Hepatocyte (in vitro differentiated cells): Measurements from ENCODE around the gene PMFBP1. TPM values are rescaled to one million over a fixed set of nuclear protein-coding genes. Genes with fewer than 3 reads are reported as not detected.

ENCODE experiments used
- DNase-seq: peaks from one replicate; pipeline ENCODE4 v3.0.0-alpha.2; 2016; ENCODE audit warnings: low spot score
- H2AFZ ChIP-seq: fragments of 200-600 bp; sonication (generic); 2 replicates; pipeline ENCODE4 v1.6.0; 2016; ENCODE audit warnings: antibody characterized with exemption, mild to moderate bottlenecking
- H3K27ac ChIP-seq: fragments of 200-600 bp; sonication (generic); 2 replicates; pipeline ENCODE4 v1.5.1; 2016; ENCODE audit warnings: mild to moderate bottlenecking
- H3K27me3 ChIP-seq: fragments of 200-600 bp; sonication (generic); 2 replicates; pipeline ENCODE4 v1.6.1; 2016
- H3K36me3 ChIP-seq: fragments of 200-600 bp; sonication (generic); replicated peaks from 2 replicates; pipeline ENCODE4 v1.5.1; 2016; ENCODE audit warnings: low read depth; ENCODE audit not compliant: insufficient read depth
- H3K4me1 ChIP-seq: fragments of 200-600 bp; sonication (generic); 2 replicates; pipeline ENCODE4 v1.5.1; 2016; ENCODE audit warnings: mild to moderate bottlenecking, moderate library complexity; ENCODE audit not compliant: insufficient read depth
- H3K4me2 ChIP-seq: fragments of 200-600 bp; sonication (generic); 2 replicates; pipeline ENCODE4 v1.6.0; 2016
- H3K4me3 ChIP-seq: fragments of 200-600 bp; sonication (generic); 2 replicates; pipeline ENCODE4 v1.5.1; 2016; ENCODE audit warnings: mild to moderate bottlenecking
- H3K79me2 ChIP-seq: fragments of 200-600 bp; sonication (generic); 2 replicates; pipeline ENCODE4 v1.6.0; 2017; ENCODE audit warnings: mild to moderate bottlenecking
- H3K9me2 ChIP-seq: fragments of 200-600 bp; sonication (generic); replicated peaks from 2 replicates; pipeline ENCODE4 v1.6.0; 2017; ENCODE audit warnings: mild to moderate bottlenecking; ENCODE audit not compliant: insufficient read depth
- H3K9me3 ChIP-seq: fragments of 200-600 bp; sonication (generic); 2 replicates; pipeline ENCODE4 v1.5.1; 2016; ENCODE audit warnings: low read depth, mild to moderate bottlenecking
- H4K20me1 ChIP-seq: fragments of 200-600 bp; sonication (generic); 2 replicates; pipeline ENCODE4 v1.6.0; 2016; ENCODE audit warnings: mild to moderate bottlenecking; ENCODE audit not compliant: insufficient read depth, poor library complexity, severe bottlenecking
- EZH2 ChIP-seq: fragments of 200-600 bp; sonication (generic); IDR thresholded peaks from 2 replicates; pipeline ENCODE4 v1.6.1; 2016; ENCODE audit warnings: antibody characterized with exemption, mild to moderate bottlenecking, borderline replicate concordance
- EZH2phosphoT487 ChIP-seq: fragments of 200-600 bp; sonication (generic); IDR thresholded peaks from one replicate; pipeline ENCODE4 v1.6.1; 2018; ENCODE audit warnings: antibody characterized with exemption, mild to moderate bottlenecking, low read depth, moderate library complexity; ENCODE audit not compliant: unreplicated experiment, severe bottlenecking
- WGBS: methylation state at CpG from one replicate; pipeline ENCODE4 v1.1.6; 2016; ENCODE audit warnings: low lambda C conversion rate; ENCODE audit errors: missing lambda C conversion rate; 5-methylcytosine and 5-hydroxymethylcytosine counted together
- polyA plus RNA-seq: library from polyadenylated mRNA; unstranded; fragments of >200 nt; fragmentation: Nextera tagmentation; extraction: Ambion mirVana; gene quantifications from 2 replicates; pipeline ENCODE4 v1.2.1, GENCODE V29; 2016
- total RNA-seq: library from RNA; depleted of rRNA; stranded (reverse); fragments of >200 nt; gene quantifications from 2 replicates; pipeline ENCODE4 v1.2.3, GENCODE V29; 2014
- TF ChIP-seq, protein P1 (sequence below): fragments of 200-600 bp; sonication (generic); IDR thresholded peaks from 2 replicates; pipeline ENCODE4 v1.5.1; 2016; ENCODE audit warnings: antibody characterized with exemption, mild to moderate bottlenecking; ENCODE audit not compliant: poor library complexity

The PMFBP1 gene
- total and polyA plus RNA-seq, 2 experiments from 2014 or later: 1.4 to 3.4 TPM

DNA sequence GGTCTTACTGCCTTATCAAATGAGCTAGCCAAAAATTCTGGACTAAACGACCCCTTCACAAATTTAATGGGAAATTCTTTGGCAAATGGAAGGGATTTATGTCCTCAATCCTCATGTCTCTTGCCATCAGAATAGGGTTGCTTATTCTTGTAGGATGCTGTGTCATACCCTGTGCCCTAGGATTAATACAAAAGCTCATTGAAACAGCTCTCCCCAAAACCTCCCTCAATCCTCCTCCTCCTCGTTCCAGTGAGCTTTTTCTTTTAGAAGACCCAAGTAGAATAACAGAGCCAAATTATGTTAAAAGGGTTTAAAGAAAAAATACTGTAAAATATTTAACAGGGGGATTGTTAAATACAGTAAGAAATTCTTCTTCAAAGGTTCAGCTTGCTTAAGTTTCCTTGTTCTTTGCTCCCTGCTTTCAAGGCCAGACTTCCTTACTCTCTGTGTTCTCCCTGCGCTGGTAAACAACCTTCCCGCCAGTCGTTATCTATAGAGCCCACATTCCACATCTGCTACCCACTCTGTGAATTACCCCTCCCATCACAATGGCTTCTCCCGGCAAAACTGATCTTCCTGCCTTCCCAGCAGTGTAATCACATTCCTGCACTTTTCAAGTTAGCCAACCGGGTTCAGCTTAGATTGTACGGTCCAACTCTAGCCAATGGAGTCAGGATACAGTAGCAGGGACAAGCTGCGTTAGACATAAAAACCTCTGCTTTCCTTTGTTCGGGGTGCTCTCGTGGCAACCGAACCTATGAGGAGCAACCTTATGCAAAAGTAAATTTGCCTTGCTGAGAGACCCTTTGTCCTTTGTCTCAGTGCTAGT lies 99.2 kb downstream of the PMFBP1 start:
- Histone ChIP-seq H3K27ac (peak overlapping the region; percentile 77), H3K4me1 (peaks cover 16% of the 10 kb centered on the region)

More for the DNA sequence above, 99.2 kb downstream of the PMFBP1 start:
- Histone ChIP-seq H3K27me3 (no peaks in the 10 kb centered on the region), H3K9me2 (no peaks in the 10 kb centered on the region), H4K20me1 (no peaks in the 10 kb centered on the region), H3K4me2 (peak overlapping the region; percentile 51), H3K36me3 (no peaks in the 10 kb centered on the region), H3K9me3 (no peaks in the 10 kb centered on the region), H2AFZ (peak overlapping the region; percentile 12), H3K4me3 (no peak overlapping the region), H3K79me2 (no peaks in the 10 kb centered on the region)
- no peak for TF ChIP-seq EZH2
- TF ChIP-seq, protein P1, sequence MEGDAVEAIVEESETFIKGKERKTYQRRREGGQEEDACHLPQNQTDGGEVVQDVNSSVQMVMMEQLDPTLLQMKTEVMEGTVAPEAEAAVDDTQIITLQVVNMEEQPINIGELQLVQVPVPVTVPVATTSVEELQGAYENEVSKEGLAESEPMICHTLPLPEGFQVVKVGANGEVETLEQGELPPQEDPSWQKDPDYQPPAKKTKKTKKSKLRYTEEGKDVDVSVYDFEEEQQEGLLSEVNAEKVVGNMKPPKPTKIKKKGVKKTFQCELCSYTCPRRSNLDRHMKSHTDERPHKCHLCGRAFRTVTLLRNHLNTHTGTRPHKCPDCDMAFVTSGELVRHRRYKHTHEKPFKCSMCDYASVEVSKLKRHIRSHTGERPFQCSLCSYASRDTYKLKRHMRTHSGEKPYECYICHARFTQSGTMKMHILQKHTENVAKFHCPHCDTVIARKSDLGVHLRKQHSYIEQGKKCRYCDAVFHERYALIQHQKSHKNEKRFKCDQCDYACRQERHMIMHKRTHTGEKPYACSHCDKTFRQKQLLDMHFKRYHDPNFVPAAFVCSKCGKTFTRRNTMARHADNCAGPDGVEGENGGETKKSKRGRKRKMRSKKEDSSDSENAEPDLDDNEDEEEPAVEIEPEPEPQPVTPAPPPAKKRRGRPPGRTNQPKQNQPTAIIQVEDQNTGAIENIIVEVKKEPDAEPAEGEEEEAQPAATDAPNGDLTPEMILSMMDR: no peak
- TF ChIP-seq EZH2phosphoT487: no peak
- peak; percentile 74 for DNase-seq
- 16% methylated on average over 12 of the region's 12 CpGs for WGBS

Other genes starting within 250 kb of the PMFBP1 start
- 0.23 TPM in 1 of 2 replicates, not detected in the other for gene PKD1L3, start 171.8 kb downstream of the PMFBP1 start, total RNA-seq
- 0.50 TPM in 1 of 2 replicates, not detected in the other for gene PKD1L3, start 171.8 kb downstream of the PMFBP1 start, polyA plus RNA-seq
- 4.2 and 6.6 TPM in 2 replicates for gene DHODH, start 163.4 kb downstream of the PMFBP1 start, total RNA-seq
- 5.6 and 6.5 TPM in 2 replicates for gene DHODH, start 163.4 kb downstream of the PMFBP1 start, polyA plus RNA-seq
- gene HP, start 117.7 kb downstream of the PMFBP1 start, total RNA-seq: 374 and 430 TPM in 2 replicates
- 495 and 719 TPM in 2 replicates for gene HP, start 117.7 kb downstream of the PMFBP1 start, polyA plus RNA-seq
- 16.9 and 19.7 TPM in 2 replicates for gene HPR, start 108.9 kb downstream of the PMFBP1 start, total RNA-seq
- gene HPR, start 108.9 kb downstream of the PMFBP1 start, polyA plus RNA-seq: 19.2 and 26.6 TPM in 2 replicates
- gene TXNL4B, start 78.5 kb downstream of the PMFBP1 start, total RNA-seq: 9.2 and 10.0 TPM in 2 replicates
- 8.5 and 10.9 TPM in 2 replicates for gene TXNL4B, start 78.5 kb downstream of the PMFBP1 start, polyA plus RNA-seq
- 40.2 and 42.2 TPM in 2 replicates for gene DHX38, start 78.3 kb downstream of the PMFBP1 start, total RNA-seq
- 32.9 and 50.8 TPM in 2 replicates for gene DHX38, start 78.3 kb downstream of the PMFBP1 start, polyA plus RNA-seq